Nucleus accumbens (tissue), 56 donors: Measurements from ENCODE around the gene CNOT4.
"Not testable (repeated sequence)": the region's sequence is repeated elsewhere in the genome, so short reads cannot be mapped to it uniquely, and the experiment has no call there.

Experiments
- DNase-seq, 56 donors: peaks; one replicate each; lab custom pipeline; 2025; lab: John Stamatoyannopoulos, UW

CNOT4 gene

DNA sequence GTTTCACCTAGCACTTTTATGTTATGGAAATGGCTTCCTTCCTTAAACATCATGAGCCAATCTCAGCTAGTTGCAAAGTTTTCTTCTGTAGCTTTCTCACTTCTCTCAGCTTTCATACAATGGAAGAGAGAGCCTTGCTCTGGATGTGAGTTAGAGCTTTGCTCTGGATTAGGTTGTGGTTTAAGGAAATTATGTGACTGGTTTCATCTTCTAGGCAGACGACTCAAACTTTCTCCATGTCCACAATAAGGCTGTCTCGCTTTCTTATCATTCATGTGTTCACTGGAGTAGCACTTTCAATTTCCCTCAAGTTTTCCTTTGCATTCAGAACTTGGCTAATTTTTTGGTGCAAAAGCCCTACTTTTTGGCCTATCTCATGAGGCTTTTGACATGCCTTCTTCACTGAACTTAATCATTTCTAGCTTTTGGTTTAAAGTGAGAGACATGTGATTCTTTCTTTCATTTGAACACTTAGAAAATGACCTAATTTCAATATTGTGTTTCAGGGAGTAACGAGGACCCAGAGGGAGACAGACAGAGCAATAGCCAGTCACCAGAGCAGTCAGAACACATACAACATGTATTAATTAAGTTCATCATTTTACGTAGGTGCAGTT lies 49.8 kb downstream of the CNOT4 start:
- DNase-seq, result no peak

DNA sequence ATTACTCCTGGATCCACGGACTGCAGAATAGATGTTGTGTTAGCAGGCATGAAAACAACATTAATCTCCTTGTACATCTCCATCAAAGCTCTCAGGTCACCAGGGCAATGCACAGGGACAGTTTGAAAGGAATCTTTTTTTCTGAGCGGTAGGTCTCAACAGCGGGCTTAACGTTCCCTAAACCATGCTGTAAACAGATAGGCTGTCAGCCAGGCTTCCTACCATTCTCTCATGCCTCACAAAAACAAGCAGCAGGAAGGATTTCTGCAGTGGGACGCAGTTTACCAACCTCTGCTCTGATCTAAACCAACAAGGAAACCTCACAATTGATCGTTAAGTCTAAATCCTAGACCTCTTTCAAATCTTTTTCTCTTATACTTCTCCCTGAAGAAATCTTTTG lies 50.8 kb downstream of the CNOT4 start:
- no peak for DNase-seq

- no peak for DNase-seq
Measured at GRCh38 chr7:135454060-135454459, 55.8 kb downstream of the CNOT4 start.

DNA sequence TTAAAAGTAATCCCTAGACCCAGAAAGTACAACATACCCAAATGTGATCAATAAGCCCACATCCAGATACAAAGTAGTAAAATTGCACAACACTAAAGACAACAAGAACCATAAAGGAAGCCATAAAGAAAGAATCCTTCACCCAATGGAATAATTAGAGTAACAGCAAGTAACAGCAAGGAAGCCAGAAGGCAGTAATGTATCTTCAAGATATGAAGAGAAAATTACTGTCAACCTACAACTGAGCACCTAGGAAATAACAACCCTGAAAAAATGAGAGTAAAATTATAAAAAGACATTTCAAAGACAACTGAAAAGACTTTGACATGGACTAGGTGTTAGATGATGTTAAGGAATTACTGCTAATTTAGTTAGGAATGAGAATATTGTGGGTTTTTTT lies 60.5 kb downstream of the CNOT4 start:
- DNase-seq, result no peak

DNA sequence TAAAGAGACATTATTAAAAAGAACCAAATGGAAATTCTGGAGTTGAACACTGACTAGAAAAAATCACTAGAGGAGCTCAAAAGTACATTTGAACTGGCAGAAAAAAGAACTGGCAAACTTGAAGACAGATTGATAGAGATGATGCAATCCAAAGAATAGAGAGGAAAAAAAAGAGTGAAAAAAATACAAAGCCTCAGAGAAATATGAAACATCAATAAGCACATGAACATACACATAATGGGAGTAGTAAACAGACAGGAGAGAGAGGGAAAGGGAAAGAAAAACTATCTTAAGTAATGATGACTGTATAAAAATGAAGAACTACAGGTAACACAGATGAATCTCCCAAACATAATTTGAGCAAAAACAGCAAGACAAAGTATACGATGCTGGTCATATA lies 61.1 kb downstream of the CNOT4 start:
- DNase-seq, result no peak

DNA sequence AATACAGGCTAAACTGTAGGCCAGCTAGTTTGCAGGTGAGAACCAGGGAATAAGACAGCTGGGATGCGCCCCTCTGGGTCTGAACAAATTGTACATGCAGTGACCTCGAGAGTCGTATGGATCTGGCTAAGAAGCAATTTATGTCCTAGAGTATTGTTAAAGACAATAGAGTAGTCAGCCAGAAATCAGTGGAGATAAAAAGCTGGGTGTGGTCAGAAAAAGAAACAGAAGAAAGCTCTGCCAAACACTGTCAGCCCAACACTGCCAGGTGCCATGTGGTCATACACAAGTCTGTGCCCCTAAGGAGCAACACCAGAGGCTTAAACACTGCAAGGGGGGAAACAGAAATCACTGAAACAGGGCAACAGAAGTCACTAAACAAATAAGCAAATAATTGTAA lies 62.2 kb downstream of the CNOT4 start:
- no peak for DNase-seq

- no peak for DNase-seq
Measured at GRCh38 chr7:135445690-135446089, 64.2 kb downstream of the CNOT4 start.

DNA sequence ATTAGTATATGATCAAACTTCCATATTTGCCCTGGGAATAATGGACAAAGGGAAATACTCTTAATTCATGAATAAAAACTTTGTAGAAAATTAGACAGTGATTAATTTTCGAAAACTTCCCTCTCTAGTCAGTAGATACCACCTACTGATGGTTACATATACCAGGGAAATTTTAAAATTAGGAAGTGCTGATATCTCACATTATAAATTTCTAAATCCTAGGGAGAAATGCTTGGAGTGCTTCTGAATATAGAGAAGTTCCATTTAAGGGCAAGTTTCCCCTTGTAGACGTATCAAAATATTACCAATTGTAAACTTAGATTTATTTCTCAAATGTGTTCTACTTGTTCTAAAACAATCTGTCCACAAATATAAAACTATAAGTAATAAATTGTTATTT lies 64.6 kb downstream of the CNOT4 start:
- not testable (repeated sequence) for DNase-seq

- DNase-seq, result no peak
Measured at GRCh38 chr7:135441791-135442190, 68.1 kb downstream of the CNOT4 start.

DNA sequence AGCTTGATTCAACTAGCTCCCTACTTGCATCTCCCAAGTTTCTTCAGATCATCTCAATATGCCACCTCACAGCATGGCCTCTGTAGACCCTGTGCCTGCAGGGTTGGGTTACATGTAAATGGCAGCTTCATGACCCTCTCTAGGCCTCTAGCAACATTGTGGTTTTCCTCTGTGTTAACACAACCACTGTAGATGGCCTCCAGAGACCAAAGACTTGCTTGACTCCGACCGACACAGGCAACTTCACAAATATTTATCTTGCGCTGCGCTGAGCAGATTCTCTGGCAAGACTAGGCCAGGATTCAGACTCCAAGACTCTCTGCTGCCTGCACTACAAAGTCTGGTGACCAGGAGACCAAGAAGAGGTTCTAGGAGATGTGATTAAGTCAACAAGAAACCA lies 75.9 kb downstream of the CNOT4 start:
- no peak for DNase-seq

DNA sequence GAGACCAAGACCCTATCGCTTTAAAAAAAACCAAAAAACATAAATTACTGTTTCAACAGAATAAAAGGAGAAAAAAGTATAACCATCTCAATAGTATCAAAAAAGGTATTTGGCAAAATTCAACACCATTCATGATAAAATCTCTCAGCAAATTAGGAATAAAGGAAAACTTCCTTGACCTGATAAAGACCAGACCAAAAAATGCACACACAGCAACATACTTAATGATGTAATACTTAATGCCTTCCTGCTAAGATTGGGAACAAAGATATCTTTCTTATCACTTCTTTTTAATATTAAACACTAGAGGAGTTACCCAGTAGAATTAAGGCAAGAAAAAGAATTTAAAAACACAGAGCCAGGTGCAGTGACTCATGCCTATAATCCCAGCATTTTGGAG lies 79.3 kb downstream of the CNOT4 start:
- no peak for DNase-seq

- no peak for DNase-seq
Measured at GRCh38 chr7:135428879-135429278, 81.0 kb downstream of the CNOT4 start.

DNA sequence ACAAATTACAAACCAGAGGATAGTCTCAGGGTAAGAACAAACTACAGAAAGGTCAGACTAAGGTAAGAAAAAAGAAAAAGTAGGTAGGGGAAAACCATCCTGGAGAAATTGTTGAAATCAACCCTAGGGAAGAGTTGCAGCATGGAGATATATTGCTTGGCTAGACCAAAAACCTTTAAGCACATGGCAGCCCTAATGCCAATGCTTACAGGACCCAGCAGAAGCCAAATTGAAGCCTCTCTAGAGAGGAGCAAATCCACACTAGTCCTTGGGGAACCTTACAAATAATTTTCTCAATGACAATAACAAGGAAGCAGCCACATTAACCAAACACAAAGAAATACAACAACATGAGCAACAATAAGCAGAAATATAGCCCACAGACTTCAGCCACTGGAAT lies 81.9 kb downstream of the CNOT4 start:
- DNase-seq, result no peak

DNA sequence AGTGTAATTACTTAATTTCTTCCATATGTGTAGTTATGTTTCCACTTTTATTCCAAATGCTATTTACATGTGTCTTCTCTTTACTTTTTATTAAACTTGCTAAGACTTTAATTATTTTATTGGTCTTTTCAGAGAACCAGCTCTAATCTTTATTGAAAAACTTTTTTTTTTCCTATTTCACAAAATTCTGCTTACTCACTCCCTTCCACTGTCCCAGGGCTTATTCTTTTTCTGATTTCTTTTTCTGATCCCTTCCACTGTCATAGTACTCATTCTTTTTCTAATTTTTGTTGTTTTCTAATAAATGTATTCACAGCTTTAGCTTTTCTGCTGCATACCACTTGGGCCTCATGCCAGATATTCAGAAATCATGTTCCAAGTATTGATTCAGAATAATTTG lies 82.7 kb downstream of the CNOT4 start:
- DNase-seq, result no peak

- DNase-seq, result no peak
Measured at GRCh38 chr7:135425036-135425435, 84.9 kb downstream of the CNOT4 start.

DNA sequence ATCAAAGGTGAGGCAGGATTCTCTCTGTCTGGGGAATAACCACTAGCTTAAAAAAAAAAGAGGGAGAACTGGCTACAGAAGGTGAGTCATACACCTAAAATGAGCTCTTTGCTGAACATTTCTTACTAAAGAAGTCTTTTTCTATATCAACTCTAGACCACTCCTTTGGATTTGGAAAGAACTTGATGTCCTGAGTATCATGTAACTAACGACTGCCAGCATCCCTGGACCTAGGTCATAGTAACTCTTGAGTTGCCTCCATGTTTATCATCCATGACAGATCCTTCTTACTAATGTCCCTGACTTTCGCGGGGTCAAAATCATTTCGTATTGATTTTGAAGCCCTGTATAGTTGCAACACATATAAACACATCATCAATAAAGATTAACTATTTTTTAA lies 89.1 kb downstream of the CNOT4 start:
- DNase-seq, result no peak

DNA sequence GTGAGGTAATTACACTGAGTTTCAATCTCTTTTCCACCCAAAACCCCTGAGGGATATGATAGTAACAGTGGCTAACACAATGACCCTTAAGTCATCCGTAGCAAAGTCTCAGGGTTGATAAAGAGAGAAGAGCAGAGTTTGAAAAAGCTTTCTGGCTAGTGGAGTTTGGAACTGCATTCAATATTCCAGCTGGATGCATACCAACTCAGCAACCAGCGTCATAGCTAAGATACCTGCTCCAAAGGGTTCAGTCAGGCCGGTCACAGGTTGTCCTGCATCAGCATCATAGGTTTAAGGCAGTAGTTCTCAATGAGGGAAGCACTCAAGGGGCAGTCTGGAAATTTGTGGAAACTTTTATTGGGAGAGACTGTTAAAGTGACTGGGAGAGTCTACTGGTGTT lies 93.5 kb downstream of the CNOT4 start:
- DNase-seq, result no peak

DNA sequence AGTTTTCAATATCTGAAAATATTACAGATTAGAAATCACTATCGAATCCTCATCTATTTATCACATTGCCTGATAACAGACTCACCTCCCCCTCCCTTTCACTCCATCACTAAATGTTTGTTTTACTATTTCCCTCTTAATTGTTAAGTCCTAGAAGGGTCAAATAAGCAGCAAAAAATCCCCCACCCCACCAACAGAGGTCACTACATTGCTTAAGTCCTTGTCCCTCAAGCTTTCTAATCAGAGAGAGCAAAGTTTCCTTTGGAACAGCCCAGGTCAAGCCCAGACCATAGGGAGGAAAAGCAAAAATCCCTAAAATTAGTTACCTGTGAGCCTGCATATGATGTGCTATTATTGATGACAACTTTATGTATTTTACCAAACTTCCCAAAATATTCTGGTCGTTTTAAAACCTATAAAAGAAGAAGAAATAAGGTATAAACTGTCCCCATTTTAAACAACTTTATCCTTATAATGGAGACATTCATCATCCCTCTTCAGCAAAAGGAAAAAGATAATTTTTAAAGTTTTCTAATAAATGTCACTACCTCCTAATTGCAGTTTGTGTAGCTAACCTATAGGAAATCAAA lies 95.0 kb downstream of the CNOT4 start:
- DNase-seq, result peak in 1 of 56 donors; percentile 0

DNA sequence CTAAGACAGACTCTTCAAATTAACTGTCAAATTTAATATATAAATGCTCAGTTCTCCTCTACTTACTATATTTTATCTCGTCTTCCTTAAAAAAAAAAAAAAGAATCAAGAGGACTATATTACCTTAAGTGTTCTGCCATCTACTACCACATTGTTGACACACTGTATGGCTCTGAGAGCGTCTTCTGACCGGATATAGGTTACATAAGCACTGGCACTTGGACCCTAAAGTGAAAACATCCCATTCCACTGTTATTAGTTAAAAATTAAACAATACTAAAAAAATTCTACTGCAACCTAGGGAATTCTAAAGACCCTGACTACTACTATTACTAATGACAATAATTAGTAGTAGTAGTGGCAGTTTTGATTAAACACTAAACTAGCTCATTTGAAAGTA lies 95.7 kb downstream of the CNOT4 start:
- no peak for DNase-seq

DNA sequence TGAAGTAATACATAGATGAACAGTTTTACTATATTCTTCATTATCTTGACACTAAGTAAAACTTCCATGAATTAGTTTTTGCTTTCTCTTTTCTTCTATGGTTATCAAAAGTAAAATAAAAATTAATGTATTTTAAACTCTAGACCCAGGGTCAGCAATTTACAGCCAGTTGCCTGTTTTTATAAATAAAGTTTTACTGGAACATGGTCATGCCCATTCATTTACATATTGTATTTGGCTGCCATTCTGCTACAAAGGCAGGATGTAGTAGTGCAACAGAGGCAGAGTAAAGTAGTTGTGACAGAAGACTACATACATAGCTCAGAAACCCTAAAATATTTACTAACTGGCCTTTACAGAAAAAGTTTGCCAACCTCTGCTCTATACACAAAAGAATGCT lies 98.8 kb downstream of the CNOT4 start:
- no peak for DNase-seq

DNA sequence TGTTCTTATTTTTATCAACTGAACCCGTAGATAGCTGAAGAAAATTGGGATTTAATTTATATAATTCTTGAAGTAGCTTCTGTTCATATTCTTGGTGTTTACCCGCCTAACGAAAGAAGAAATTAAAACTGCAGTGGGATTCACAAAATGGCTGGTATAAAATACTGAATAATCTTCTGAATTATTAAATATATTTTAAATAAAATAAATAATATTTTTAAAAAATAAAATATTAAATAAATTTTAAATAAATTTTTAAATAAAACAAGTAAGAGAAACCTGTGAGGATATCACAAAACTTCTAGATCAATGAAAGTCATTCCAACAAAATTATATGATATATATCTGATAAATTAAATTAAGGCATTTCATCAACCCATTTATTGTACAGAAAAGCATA lies 99.4 kb downstream of the CNOT4 start:
- no peak for DNase-seq

DNA sequence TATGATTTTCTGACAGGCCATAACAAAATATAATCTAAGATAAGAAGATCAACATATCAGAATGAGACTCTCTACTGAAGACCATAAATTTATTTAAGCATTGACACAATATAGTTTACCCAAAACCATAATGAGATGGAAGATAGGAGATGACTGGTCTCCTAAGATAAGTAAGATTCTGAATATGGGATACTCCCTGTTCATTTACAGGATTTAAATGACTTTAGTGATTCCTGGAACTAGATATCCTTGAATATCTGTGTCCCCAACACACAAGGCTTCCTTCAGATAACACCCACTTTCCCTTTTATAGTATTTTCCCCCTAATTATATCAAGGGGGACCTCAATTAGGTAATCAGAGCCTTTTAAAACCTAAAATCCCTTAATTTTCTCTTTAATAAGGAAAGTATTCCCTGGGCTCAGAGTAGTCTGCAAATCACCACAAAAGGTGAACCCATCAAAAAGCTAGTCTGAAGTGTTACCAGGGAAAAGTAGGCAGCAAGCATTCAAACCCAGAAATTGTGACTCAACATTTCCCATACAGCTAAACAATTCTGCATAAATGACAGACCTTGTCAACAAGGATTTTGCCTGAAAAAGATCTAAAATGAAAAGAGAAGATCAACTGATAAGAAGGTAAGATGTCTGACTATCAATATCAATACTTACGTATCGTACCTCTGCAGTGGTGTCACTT lies 99.9 kb downstream of the CNOT4 start:
- no peak for DNase-seq
